HS-27A (cell line): ENCODE measurements around the gene KLHL4.
"Not testable (repeated sequence)": the region's sequence is repeated elsewhere in the genome, so short reads cannot be mapped to it uniquely, and the experiment has no call there.

ENCODE experiments used
- DNase-seq: peaks from one replicate; pipeline ENCODE4 v3.0.0-alpha.2; 2012; ENCODE audit warnings: low read depth, missing footprints

Gene KLHL4

GRCh38 chrX:87517571-87518141 is at the start of gene KLHL4:
Gene KLHL4 (plus strand): TSS chrX:87517802. CDS start chrX:87517894, 92 bp downstream.
- DNase-seq = no peak

GRCh38 chrX:87468941-87469340 is 48.7 kb upstream of the KLHL4 start:
- DNase-seq = no peak

GRCh38 chrX:87475793-87476192 is 41.8 kb upstream of the KLHL4 start:
- no peak for DNase-seq

GRCh38 chrX:87478703-87479102 is 38.9 kb upstream of the KLHL4 start:
- DNase-seq = not testable (repeated sequence)

- no peak for DNase-seq
These were observed 28.5 kb upstream of the KLHL4 start for GRCh38 chrX:87489071-87489470.

GRCh38 chrX:87515836-87516235 is 1.8 kb upstream of the KLHL4 start:
- DNase-seq = no peak

- DNase-seq = no peak
These were observed 883 bp upstream of the KLHL4 start for GRCh38 chrX:87516717-87517121.

GRCh38 chrX:87518504-87518903 is 902 bp downstream of the KLHL4 start:
- DNase-seq = no peak

GRCh38 chrX:87525771-87526229 is 8.2 kb downstream of the KLHL4 start:
- DNase-seq = no peak

- DNase-seq = no peak
These were observed 8.7 kb downstream of the KLHL4 start for GRCh38 chrX:87526281-87526680.

GRCh38 chrX:87528487-87528886 is 10.9 kb downstream of the KLHL4 start:
- no peak for DNase-seq

GRCh38 chrX:87571964-87572363 is 54.4 kb downstream of the KLHL4 start:
- DNase-seq = no peak

- DNase-seq = no peak
These were observed 55.3 kb downstream of the KLHL4 start for GRCh38 chrX:87572901-87573300.

- no peak for DNase-seq
These were observed 61.4 kb downstream of the KLHL4 start for GRCh38 chrX:87578978-87579377.

GRCh38 chrX:87580862-87581261 is 63.3 kb downstream of the KLHL4 start:
- no peak for DNase-seq

GRCh38 chrX:87582453-87582852 is 64.9 kb downstream of the KLHL4 start:
- DNase-seq = no peak

GRCh38 chrX:87583679-87584078 is 66.1 kb downstream of the KLHL4 start:
- no peak for DNase-seq

- DNase-seq = no peak
These were observed 98.8 kb downstream of the KLHL4 start for GRCh38 chrX:87616371-87616770.

GRCh38 chrX:87621697-87622096 is 104.1 kb downstream of the KLHL4 start:
- DNase-seq = no peak

- DNase-seq = no peak
These were observed 109.4 kb downstream of the KLHL4 start for GRCh38 chrX:87626996-87627395.

GRCh38 chrX:87634361-87634760 is 116.8 kb downstream of the KLHL4 start:
- DNase-seq = no peak

- no peak for DNase-seq
These were observed 118.9 kb downstream of the KLHL4 start for GRCh38 chrX:87636533-87636932.

- DNase-seq = not testable (repeated sequence)
These were observed 123.8 kb downstream of the KLHL4 start for GRCh38 chrX:87641439-87641838.

GRCh38 chrX:87661761-87662160 is 144.2 kb downstream of the KLHL4 start:
- no peak for DNase-seq
